H9 (cell line): ENCODE data around the gene CHPF. TPM values are rescaled to one million over a fixed set of nuclear protein-coding genes. Genes with fewer than 3 reads are reported as not detected.

Source experiments
- DNase-seq: peaks from one replicate; pipeline ENCODE4 v3.0.0-alpha.2; 2017
- H2AFZ ChIP-seq: one replicate; pipeline ENCODE4 v1.6.1; 2013; ENCODE audit warnings: mild to moderate bottlenecking, low read length, control low read depth, moderate library complexity
- H2AK5ac ChIP-seq: 2 replicates; pipeline ENCODE4 v1.6.1; 2013; ENCODE audit warnings: low read length, control low read depth, mixed read lengths; ENCODE audit not compliant: insufficient read length
- H2BK120ac ChIP-seq: one replicate; pipeline ENCODE4 v1.6.1; 2013; ENCODE audit warnings: low read depth, mild to moderate bottlenecking, low read length, control low read depth, inconsistent platforms; ENCODE audit not compliant: poor library complexity, severe bottlenecking
- H2BK12ac ChIP-seq: 2 replicates; pipeline ENCODE4 v1.6.1; 2013; ENCODE audit warnings: low read length, control low read depth, mixed read lengths, low read depth; ENCODE audit not compliant: insufficient read length
- H2BK15ac ChIP-seq: 2 replicates; pipeline ENCODE4 v1.6.1; 2013; ENCODE audit warnings: low read depth, low read length, control low read depth
- H2BK20ac ChIP-seq: one replicate; pipeline ENCODE4 v1.6.1; 2013; ENCODE audit warnings: low read depth, mild to moderate bottlenecking, low read length, control low read depth, inconsistent platforms; ENCODE audit not compliant: poor library complexity, severe bottlenecking
- H2BK5ac ChIP-seq: 2 replicates; pipeline ENCODE4 v1.6.1; 2013; ENCODE audit warnings: low read length, control low read depth, mixed read lengths; ENCODE audit not compliant: insufficient read length
- H3K14ac ChIP-seq: 2 replicates; pipeline ENCODE4 v1.6.1; 2013; ENCODE audit warnings: low read length, control low read depth; ENCODE audit not compliant: insufficient read depth
- H3K18ac ChIP-seq: 2 replicates; pipeline ENCODE4 v1.6.1; 2013; ENCODE audit warnings: low read depth, mild to moderate bottlenecking, mixed read lengths, low read length, control low read depth; ENCODE audit not compliant: insufficient read length
- H3K23ac ChIP-seq: 2 replicates; pipeline ENCODE4 v1.6.1; 2013; ENCODE audit warnings: low read length, control low read depth, mixed read lengths, low read depth; ENCODE audit not compliant: insufficient read length
- H3K23me2 ChIP-seq: 2 replicates; pipeline ENCODE4 v1.6.1; 2013; ENCODE audit warnings: low read depth, mild to moderate bottlenecking, mixed read lengths, low read length, control low read depth; ENCODE audit not compliant: insufficient read length, poor library complexity, severe bottlenecking
- H3K27ac ChIP-seq: 2 replicates; pipeline ENCODE4 v1.5.1; 2013; ENCODE audit warnings: low read length, control low read depth, mixed read lengths, low read depth; ENCODE audit not compliant: insufficient read length
- H3K27me3 ChIP-seq: 2 replicates; pipeline ENCODE4 v1.6.1; 2013; ENCODE audit warnings: low read length, control low read depth, inconsistent platforms; ENCODE audit not compliant: insufficient read depth
- H3K4ac ChIP-seq: 2 replicates; pipeline ENCODE4 v1.6.1; 2013; ENCODE audit warnings: low read depth, mild to moderate bottlenecking, control low read depth, inconsistent platforms, low read length, moderate library complexity
- H3K4me1 ChIP-seq: 2 replicates; pipeline ENCODE4 v1.6.1; 2013; ENCODE audit warnings: low read length, control low read depth, inconsistent platforms; ENCODE audit not compliant: insufficient read depth
- H3K4me2 ChIP-seq: 2 replicates; pipeline ENCODE4 v1.6.1; 2013; ENCODE audit warnings: low read length, control low read depth, mixed read lengths; ENCODE audit not compliant: insufficient read length, insufficient read depth
- H3K56ac ChIP-seq: 2 replicates; pipeline ENCODE4 v1.6.1; 2013; ENCODE audit warnings: low read depth, mild to moderate bottlenecking, mixed read lengths, low read length, control low read depth; ENCODE audit not compliant: insufficient read length
- H3K79me1 ChIP-seq: 2 replicates; pipeline ENCODE4 v1.6.1; 2013; ENCODE audit warnings: low read depth, mild to moderate bottlenecking, moderate library complexity, low read length, control low read depth, inconsistent platforms; ENCODE audit not compliant: insufficient read depth, poor library complexity, severe bottlenecking
- H3K79me2 ChIP-seq: 2 replicates; pipeline ENCODE4 v1.6.1; 2013; ENCODE audit warnings: low read length, control low read depth, inconsistent platforms; ENCODE audit not compliant: insufficient read depth
- H3K9ac ChIP-seq: 2 replicates; pipeline ENCODE4 v1.6.1; 2013; ENCODE audit warnings: low read length, control low read depth, mixed read lengths; ENCODE audit not compliant: insufficient read length; ENCODE audit errors: extremely low read depth
- H3K9me3 ChIP-seq: one replicate; pipeline ENCODE4 v1.6.1; 2013; ENCODE audit warnings: low read depth, low read length, inconsistent platforms; ENCODE audit not compliant: control insufficient read depth
- H3T11ph ChIP-seq: one replicate; pipeline ENCODE4 v1.6.1; 2013; ENCODE audit warnings: mild to moderate bottlenecking, low read length, control low read depth, inconsistent platforms
- H4K20me1 ChIP-seq: one replicate; pipeline ENCODE4 v1.6.1; 2013; ENCODE audit not compliant: control insufficient read depth, insufficient read length, insufficient read depth
- H4K5ac ChIP-seq: 2 replicates; pipeline ENCODE4 v1.6.1; 2013; ENCODE audit warnings: low read depth, mild to moderate bottlenecking, mixed read lengths, low read length, control low read depth; ENCODE audit not compliant: insufficient read length
- H4K8ac ChIP-seq: replicated peaks from 2 replicates; pipeline ENCODE4 v1.6.1; 2013; ENCODE audit warnings: low read length, control low read depth, mixed read lengths, low read depth; ENCODE audit not compliant: insufficient read length
- H4K91ac ChIP-seq: 2 replicates; pipeline ENCODE4 v1.6.1; 2013; ENCODE audit warnings: low read depth, mild to moderate bottlenecking, moderate library complexity, mixed read lengths, low read length, control low read depth; ENCODE audit not compliant: insufficient read length
- H3K27ac Mint-ChIP-seq, 3 experiments: 2 replicates in 2 of 3; 3 replicates in 1 of 3; pipeline ENCODE4 v1.8.0; 2020 to 2021; ENCODE audit warnings: mixed read lengths in 3 of 3, mild to moderate bottlenecking in 1 of 3, moderate library complexity in 1 of 3
- H3K27me3 Mint-ChIP-seq: 2 replicates; pipeline ENCODE4 v1.8.0; 2021; ENCODE audit warnings: low read depth, mild to moderate bottlenecking, moderate library complexity, mixed read lengths
- H3K36me3 Mint-ChIP-seq, 3 experiments: 2 replicates in 2 of 3; 3 replicates in 1 of 3; pipeline ENCODE4 v1.8.0; 2020 to 2021; ENCODE audit warnings: low read depth in 3 of 3, mixed read lengths in 3 of 3; ENCODE audit not compliant: insufficient read depth in 1 of 3
- H3K4me1 Mint-ChIP-seq, 2 experiments: 2 replicates each; pipeline ENCODE4 v1.8.0; 2020; ENCODE audit warnings: mixed read lengths in 2 of 2
- H3K4me3 Mint-ChIP-seq, 2 experiments: 2 replicates in 1 of 2; 3 replicates in 1 of 2; pipeline ENCODE4 v1.8.0; 2020 to 2021; ENCODE audit warnings: mild to moderate bottlenecking in 2 of 2, mixed read lengths in 2 of 2, moderate library complexity in 1 of 2
- H3K9me3 Mint-ChIP-seq, 2 experiments: 2 replicates in 1 of 2; 3 replicates in 1 of 2; pipeline ENCODE4 v1.8.0; 2020; ENCODE audit warnings: mild to moderate bottlenecking in 2 of 2, mixed read lengths in 2 of 2, moderate library complexity in 1 of 2
- CTCF ChIP-seq: fragments of 200-600 bp; sonication (generic); conservative IDR thresholded peaks from 3 replicates; pipeline ENCODE4 v1.8.0; 2021; ENCODE audit warnings: antibody characterized with exemption, mild to moderate bottlenecking
- WGBS: extraction: QIAGEN DNeasy Blood & Tissue Kit; methylation state at CpG from one replicate; pipeline ENCODE4 v1.1.7; 2013; ENCODE audit warnings: missing lambda C conversion rate, low lambda C conversion rate, mixed read lengths; ENCODE audit not compliant: insufficient read length; ENCODE audit errors: extremely low coverage; 5-methylcytosine and 5-hydroxymethylcytosine counted together
- total RNA-seq: library from RNA; stranded (reverse); gene quantifications from 2 replicates; pipeline ENCODE4 v1.2.1, GENCODE V29; 2021

The CHPF gene
- total RNA-seq, 1 experiment from 2014 or later = 46.5 TPM

GRCh38 chr2:219494952-219495530 lies 48.6 kb downstream of the CHPF start:
- Histone ChIP-seq H2BK12ac (no peak overlapping the region), H4K5ac (no peak overlapping the region), H3K14ac (no peak overlapping the region), H3K27me3 (peaks cover 15% of the 10 kb centered on the region; the same call in 1 of the 2 replicates), H4K8ac (no peak overlapping the region), H3K27ac (no peak overlapping the region), H2BK120ac (no peak overlapping the region), H2BK15ac (no peak overlapping the region), H3K4me1 (peaks cover 6% of the 10 kb centered on the region; the same call in 1 of the 2 replicates), H4K91ac (no peak overlapping the region), H3K79me2 (no peaks in the 10 kb centered on the region), H2BK20ac (no peak overlapping the region), H3K4me2 (no peak overlapping the region), H3K4ac (no peak overlapping the region), H4K20me1 (peaks cover 3% of the 10 kb centered on the region), H3K9me3 (no peaks in the 10 kb centered on the region), H2AFZ (no peak overlapping the region), H3K56ac (no peak overlapping the region), H3K23ac (no peak overlapping the region), H3K79me1 (no peaks in the 10 kb centered on the region), H2AK5ac (no peak overlapping the region), H3K23me2 (peaks cover 24% of the 10 kb centered on the region), H2BK5ac (no peak overlapping the region), H3K18ac (no peak overlapping the region), H3K9ac (no peak overlapping the region), H3T11ph (no peak overlapping the region)
- no peak for DNase-seq
- H3K27ac Mint-ChIP-seq = no peak overlapping the region; a peak in 1 of 7 replicates
- peaks cover 24 to 46% of the 10 kb centered on the region in 2 experiments for H3K4me1 Mint-ChIP-seq
- H3K36me3 Mint-ChIP-seq = no peaks in the 10 kb centered on the region
- no peaks in the 10 kb centered on the region; a peak in 1 of 5 replicates for H3K9me3 Mint-ChIP-seq
- no peak overlapping the region for H3K4me3 Mint-ChIP-seq
- WGBS = no CpG with 5 or more reads among the region's 10 CpGs
- peaks cover 59% of the 10 kb centered on the region for H3K27me3 Mint-ChIP-seq
- TF ChIP-seq CTCF = no peak
